NOMO-1 treated with DMSO at 0.1 percent for 48 hours (cell line): ENCODE results near the gene EFEMP2.
"Not testable (repeated sequence)": the region's sequence is repeated elsewhere in the genome, so short reads cannot be mapped to it uniquely, and the experiment has no call there.

Source experiments
- DNase-seq: peaks from one replicate; lab custom pipeline; 2025; ENCODE audit not compliant: unreplicated experiment; lab: John Stamatoyannopoulos, UW

Gene EFEMP2

GRCh38 chr11:65854852-65855837 is 17.5 kb downstream of the EFEMP2 start:
- DNase-seq: no peak

GRCh38 chr11:65854161-65854592 is 18.4 kb downstream of the EFEMP2 start:
- DNase-seq: no peak

GRCh38 chr11:65853246-65853979 is 19.2 kb downstream of the EFEMP2 start:
- no peak for DNase-seq

- DNase-seq: no peak
These were observed 19.9 kb downstream of the EFEMP2 start for GRCh38 chr11:65852508-65853245.

DNA sequence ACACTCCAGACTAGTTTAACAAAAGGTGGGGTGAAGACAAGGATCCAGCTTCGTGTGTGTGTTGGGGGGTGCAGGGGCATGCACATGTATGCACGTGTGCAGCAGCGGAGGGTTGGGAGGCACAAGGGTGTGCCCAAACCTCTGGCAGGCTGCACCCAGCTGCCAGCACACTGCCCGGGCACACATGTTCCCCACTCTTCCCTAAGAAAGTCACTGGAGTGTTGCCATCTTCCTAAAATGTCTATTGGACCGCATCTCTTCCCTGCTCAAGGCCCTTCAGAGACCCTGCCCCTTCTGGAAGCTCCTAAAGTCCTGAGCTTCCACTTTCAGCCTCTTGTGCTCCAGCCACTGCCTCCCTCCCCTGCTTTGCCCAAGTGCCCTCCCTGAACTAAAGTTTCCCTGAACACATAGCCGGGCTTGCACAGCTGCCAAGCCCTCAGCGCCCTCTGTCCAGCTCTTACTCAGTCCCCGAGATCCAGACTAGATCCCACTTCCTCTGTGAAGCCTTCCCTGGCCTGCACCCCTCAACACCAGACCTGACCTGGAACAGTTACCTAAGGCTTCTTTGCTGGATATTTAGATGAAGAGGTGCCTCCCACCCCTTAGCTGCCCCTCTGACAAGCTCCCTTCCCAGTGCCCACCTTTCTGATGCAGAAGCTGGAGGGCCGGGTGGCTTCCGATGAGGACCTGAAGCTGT is 20.6 kb downstream of the EFEMP2 start:
- no peak for DNase-seq

DNA sequence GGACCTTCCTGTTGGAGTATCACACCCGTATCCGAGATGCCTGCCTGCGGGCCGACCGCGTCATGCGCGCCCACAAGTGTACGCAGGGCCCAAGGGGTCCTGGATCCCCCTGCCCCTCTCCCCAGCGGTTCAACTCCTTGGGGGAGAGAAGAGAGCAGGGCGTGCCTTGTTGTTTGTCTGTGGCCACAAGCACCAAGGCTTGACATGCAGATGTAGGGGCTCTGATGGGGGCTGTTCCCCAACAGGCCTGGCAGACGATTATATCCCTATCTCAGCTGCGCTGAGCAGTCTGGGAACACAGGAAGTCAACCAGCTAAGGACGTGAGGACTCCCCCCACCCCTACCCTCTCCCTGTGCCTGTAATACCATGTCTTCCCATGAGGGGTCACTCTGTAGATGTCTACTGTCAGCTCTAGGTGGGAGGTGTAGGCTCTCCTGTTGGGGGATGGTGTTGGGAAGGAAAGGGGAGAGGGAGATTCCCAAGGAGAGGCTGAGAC is 21.5 kb downstream of the EFEMP2 start:
- no peak for DNase-seq

DNA sequence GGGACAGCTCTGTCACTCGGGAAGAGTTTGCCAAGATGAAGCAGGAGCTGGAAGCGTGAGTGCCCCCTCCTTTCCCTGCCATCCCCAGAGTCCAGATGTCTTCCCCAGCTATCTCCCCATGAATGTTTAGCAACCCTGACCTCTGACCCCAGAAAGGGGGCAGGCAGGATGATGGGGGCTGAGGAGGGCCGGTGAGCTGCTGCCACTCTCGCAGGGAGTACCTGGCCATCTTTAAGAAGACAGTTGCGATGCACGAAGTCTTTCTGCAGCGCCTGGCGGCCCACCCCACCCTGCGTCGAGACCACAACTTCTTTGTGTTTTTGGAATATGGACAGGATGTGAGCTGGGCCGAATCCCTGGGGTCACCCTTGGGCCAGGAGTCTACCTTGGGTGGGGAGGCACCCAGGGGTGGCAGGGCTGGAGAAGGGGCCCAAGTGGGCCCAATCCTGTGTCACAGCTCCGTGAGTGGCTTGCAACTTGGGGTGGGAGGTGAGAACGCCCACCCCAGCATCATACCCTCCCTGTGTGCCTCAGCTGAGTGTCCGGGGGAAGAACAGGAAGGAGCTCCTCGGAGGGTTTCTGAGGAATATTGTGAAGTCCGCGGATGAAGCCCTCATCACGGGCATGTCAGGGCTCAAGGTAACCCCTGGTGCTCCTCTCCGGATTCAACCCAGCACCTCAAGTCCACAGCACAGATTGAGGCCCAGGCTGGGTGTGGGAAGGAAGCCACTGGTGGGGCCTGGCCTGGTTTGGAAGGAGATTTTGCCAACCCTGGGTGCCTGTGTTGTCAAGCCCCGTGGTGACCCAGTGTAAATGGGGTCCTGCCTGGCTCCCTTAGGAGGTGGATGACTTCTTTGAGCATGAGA is 22.1 kb downstream of the EFEMP2 start:
- DNase-seq: no peak

DNA sequence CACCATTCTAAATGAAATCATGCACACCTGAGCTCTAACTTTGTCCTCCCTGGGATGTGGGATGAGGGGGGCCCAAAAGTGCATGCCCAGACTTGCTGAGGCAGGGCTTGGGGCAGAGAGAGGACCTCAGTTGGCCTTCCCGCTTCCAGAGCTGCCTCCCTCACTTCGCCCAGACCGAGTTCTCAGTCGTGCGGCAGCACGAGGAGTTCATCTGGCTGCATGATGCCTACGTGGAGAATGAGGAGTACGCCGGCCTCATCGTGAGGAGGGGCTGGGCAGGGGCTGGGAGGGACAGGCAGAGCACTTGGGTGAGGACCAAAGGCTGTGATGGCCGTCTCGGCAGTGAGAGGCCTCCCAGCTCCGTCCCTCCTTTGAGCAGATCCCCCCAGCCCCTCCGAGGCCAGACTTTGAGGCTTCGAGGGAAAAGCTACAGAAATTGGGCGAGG is 22.8 kb downstream of the EFEMP2 start:
- DNase-seq: no peak

DNA sequence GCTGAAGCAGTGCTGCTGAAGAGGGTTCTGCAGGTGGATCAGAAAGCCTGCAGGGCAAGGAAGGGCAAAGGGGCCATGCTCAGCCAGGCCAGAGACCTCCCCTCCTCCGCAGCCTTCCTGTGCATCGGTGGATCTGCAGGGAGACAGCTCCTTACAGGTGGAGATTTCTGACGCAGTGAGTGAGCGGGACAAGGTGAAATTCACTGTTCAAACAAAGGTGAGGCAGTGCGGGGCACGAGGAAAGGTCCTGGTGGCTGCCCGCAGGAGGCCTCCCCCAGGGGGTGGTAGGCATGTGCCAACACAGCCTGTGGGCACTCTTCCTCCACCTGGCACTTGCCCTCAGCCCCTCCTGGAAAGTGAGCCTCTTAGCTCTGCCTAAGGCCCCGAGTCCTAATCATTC is 23.2 kb downstream of the EFEMP2 start:
- no peak for DNase-seq

- not testable (repeated sequence) for DNase-seq
These were observed 23.9 kb downstream of the EFEMP2 start for GRCh38 chr11:65848693-65849092.

DNA sequence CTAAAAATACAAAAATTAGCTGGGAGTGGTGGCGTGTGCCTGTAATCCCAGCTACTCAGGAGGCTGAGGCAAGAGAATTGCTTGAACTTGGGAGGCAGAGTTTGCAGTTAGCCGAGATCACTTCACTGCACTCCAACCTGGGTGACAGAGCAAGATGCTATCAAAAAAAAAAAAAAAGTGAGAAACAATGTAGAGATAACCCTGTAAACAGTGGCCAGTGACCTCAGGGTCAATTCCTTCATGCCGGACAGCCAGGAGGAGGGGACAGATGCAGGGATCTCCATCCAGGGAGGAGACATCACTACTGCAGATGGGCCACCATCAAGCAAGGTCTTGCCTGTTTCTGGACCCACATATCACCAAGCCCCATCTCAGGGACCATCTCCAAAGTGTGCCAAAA is 24.9 kb downstream of the EFEMP2 start:
- DNase-seq: no peak

DNA sequence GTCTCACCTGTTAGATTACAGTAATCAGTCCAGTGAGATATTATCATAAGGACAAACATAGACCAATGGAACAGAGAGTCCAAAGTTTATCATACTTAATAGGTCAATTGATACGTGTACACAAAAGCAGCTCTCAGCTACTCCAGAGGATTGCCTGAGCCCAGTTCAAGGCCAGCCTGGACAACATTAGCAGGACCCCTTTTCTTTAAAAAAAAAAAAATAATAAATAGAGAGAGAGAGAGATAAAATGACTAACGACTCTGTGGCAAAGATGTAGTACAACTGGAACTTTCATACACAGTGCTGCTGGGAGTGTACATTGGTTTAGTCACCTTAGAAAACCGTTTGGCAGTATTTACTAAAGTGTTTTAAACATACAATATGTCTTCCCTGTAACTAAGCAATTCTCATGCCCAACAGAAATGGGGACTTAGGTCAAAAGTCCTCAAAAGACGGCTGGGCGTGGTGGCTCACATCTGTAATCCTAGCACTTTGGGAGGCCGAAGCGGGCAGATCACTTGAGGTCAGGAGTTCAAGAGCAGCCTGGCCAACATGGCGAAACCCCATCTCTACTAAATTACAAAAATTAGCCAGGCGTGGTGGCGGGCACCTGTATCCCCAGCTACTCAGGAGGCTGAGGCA is 28.2 kb downstream of the EFEMP2 start:
- DNase-seq: no peak

DNA sequence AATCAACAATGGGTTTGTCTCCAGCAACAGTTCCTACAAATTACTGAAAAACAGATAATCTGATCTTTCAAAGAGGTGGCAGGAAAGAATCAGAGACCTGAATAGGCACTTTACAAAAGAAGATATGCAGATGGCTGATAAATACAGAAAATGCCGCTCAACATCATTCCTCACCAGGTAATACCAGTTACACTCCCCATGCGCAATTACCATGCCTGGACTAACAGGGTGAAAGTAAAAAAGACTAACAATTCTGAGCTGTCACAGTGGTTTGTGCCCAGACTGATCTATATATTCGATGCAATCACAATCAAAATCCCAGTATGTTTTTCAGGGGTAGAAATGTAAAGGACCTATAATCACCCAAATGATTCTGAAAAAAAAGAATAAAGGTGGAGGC is 28.8 kb downstream of the EFEMP2 start:
- DNase-seq: no peak

- no peak for DNase-seq
These were observed 30.5 kb downstream of the EFEMP2 start for GRCh38 chr11:65842144-65842543.

DNA sequence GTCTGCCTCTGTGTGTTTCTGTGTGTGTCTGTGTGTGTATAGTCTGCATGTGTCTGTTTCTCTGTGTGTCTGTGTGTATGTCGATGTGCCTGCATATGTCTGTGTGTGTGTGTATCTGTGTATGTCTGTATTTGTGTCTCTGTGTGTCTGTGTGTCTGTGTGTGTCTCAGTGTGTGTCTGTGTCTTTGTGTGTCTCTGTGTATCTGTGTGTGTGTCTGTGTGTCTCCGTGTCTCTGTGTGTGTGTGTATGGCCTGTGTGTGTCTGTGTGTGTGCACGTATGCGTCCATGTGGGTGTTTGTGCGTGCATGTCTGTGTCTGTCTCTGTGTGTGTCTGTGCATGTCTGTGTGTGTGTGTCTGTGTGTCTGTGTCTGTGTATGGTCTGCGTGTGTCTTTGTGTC is 38.4 kb downstream of the EFEMP2 start:
- no peak for DNase-seq

DNA sequence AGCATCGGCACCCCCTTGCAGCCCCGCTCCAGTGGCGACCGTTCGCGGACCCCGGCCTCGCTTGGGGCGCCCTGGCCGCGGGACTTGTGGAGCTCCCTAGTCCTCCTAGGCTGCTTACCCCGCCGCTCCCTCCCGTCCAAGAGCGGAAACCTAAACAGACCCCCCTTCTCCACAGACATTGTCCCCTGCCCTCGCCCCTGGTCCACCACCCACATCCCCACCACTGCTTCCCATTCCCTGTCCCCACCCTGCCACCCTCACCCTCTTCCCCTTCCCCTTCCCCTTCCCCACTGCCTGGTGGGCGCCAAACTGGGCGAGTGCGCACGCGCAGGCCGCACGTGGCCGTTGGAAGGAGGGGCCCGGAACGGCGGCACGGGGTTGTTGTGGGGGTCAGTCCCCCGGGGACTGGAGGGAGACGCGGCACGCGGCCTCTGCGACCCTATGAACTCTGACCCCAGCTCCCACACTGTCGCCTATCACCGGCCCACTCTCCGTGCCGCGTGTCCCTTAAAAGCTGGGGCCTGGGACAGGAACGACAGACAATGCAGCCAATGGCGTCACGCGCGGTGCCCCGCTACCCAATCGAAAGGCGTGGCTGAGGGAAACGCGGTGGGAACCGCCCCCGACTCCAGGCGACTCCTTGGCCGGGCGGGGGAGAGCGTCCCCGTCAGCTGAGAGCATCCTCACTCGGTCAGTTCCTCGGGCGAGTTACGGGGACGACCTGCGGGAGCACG is 39.1 kb downstream of the EFEMP2 start, which contains the start of gene SNX32:
SNX32 (plus strand) TSS at position 667 of the 734 bp plus-strand sequence. CDS start 103 bp downstream, outside the sequence.
- DNase-seq: peak; percentile 96

DNA sequence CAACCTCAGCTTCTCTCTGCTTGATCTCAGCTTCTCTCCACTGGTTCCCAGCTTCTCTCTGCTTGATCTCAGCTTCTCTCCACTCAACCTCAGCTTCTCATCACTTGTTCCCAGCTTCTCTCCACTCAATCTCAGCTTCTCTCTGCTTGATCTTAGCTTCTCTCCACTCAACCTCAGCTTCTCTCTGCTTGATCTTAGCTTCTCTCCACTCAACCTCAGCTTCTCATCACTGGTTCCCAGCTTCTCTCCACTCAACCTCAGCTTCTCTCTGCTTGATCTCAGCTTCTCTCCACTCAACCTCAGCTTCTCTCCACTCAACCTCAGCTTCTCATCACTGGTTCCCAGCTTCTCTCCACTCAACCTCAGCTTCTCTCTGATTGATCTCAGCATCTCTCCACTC is 40.4 kb downstream of the EFEMP2 start:
- not testable (repeated sequence) for DNase-seq

DNA sequence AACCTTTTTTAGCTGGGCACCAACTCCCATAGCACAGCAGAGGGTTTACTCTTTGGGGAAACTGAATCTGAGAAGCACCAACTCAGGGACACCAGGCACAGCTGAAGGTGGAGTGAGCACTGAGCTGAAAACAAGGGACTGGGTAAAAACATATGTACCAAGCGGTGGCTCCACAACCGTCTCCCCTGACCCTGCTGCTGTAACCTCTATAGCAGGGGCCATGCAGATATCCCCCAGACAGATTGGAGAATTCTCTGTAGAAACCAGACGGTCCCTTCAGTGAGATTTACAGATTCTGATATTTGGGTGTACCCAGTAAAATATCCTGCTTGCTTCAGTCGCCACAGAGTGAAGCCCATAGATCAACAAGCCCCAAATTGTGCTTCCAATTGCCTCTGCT is 43.1 kb downstream of the EFEMP2 start:
- DNase-seq: no peak
